Measurements from ENCODE around the gene OR4D1.
"Not testable (repeated sequence)": the region's sequence is repeated elsewhere in the genome, so short reads cannot be mapped to it uniquely, and the experiment has no call there.

OR4D1 gene

GRCh38 chr17:58147930-58148434 lies at the start of gene OR4D1:
Gene OR4D1 (plus strand): TSS chr17:58148384. CDS start chr17:58155154, 6,770 bp downstream.
- DNase-seq: no peak

GRCh38 chr17:58100506-58100905 lies 47.7 kb upstream of the OR4D1 start:
- DNase-seq: no peak

- not testable (repeated sequence) for DNase-seq
These were observed 46.3 kb upstream of the OR4D1 start for GRCh38 chr17:58101898-58102297.

- no peak for DNase-seq
These were observed 43.1 kb upstream of the OR4D1 start for GRCh38 chr17:58105093-58105492.

GRCh38 chr17:58107306-58107705 lies 40.9 kb upstream of the OR4D1 start:
- no peak for DNase-seq

GRCh38 chr17:58109197-58109596 lies 39.0 kb upstream of the OR4D1 start:
- no peak for DNase-seq

GRCh38 chr17:58110012-58110411 lies 38.2 kb upstream of the OR4D1 start:
- no peak for DNase-seq

GRCh38 chr17:58111676-58112075 lies 36.5 kb upstream of the OR4D1 start:
- no peak for DNase-seq

- peak; percentile 87 for DNase-seq
These were observed 35.1 kb upstream of the OR4D1 start for GRCh38 chr17:58112970-58113631.

- DNase-seq: no peak
These were observed 34.2 kb upstream of the OR4D1 start for GRCh38 chr17:58113947-58114346.

GRCh38 chr17:58117382-58117781 lies 30.8 kb upstream of the OR4D1 start:
- no peak for DNase-seq

GRCh38 chr17:58119491-58119890 lies 28.7 kb upstream of the OR4D1 start:
- no peak for DNase-seq

GRCh38 chr17:58120195-58120822 lies 27.9 kb upstream of the OR4D1 start:
- no peak for DNase-seq

- no peak for DNase-seq
These were observed 26.3 kb upstream of the OR4D1 start for GRCh38 chr17:58121925-58122324.

- DNase-seq: no peak
These were observed 20.3 kb upstream of the OR4D1 start for GRCh38 chr17:58127846-58128245.

- DNase-seq: not testable (repeated sequence)
These were observed 15.5 kb upstream of the OR4D1 start for GRCh38 chr17:58132697-58133096.

GRCh38 chr17:58136669-58137279 lies 11.4 kb upstream of the OR4D1 start:
- DNase-seq: no peak

- no peak for DNase-seq
These were observed 6.7 kb upstream of the OR4D1 start for GRCh38 chr17:58141505-58141904.

GRCh38 chr17:58143335-58143734 lies 4.8 kb upstream of the OR4D1 start:
- not testable (repeated sequence) for DNase-seq

GRCh38 chr17:58144801-58145200 lies 3.4 kb upstream of the OR4D1 start:
- no peak for DNase-seq

- DNase-seq: no peak
These were observed 425 bp downstream of the OR4D1 start for GRCh38 chr17:58148609-58149008.

GRCh38 chr17:58150394-58150793 lies 2.2 kb downstream of the OR4D1 start:
- no peak for DNase-seq

- DNase-seq: no peak
These were observed 4.9 kb downstream of the OR4D1 start for GRCh38 chr17:58153046-58153445.

- DNase-seq: no peak
These were observed 5.5 kb downstream of the OR4D1 start for GRCh38 chr17:58153671-58154070.
